ENCODE data around the gene CCDC87.
"Not testable (repeated sequence)": the region's sequence is repeated elsewhere in the genome, so short reads cannot be mapped to it uniquely, and the experiment has no call there.

The CCDC87 gene

GRCh38 chr11:66614073-66614472, 21.2 kb upstream of the CCDC87 start:
- DNase-seq: no peak

DNA sequence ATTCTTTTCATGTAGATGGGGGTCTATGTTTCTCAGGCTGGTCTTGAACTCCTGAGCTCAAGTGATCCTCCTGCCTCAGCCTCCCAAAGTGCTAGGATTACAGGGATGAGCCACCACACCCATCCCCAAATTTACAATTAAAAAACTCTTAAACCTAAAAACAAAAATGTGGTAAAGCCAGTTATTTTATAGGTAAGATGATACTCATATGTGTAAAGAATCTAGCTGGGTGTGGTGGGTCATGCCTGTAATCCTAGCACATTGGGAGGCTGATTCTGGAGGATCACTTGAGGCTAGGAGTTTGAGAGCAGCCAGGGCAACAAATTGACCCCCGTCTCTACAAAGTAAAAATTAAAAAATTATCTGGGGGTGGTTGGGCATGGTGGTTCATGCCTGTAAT, 19.6 kb upstream of the CCDC87 start:
- no peak for DNase-seq

DNA sequence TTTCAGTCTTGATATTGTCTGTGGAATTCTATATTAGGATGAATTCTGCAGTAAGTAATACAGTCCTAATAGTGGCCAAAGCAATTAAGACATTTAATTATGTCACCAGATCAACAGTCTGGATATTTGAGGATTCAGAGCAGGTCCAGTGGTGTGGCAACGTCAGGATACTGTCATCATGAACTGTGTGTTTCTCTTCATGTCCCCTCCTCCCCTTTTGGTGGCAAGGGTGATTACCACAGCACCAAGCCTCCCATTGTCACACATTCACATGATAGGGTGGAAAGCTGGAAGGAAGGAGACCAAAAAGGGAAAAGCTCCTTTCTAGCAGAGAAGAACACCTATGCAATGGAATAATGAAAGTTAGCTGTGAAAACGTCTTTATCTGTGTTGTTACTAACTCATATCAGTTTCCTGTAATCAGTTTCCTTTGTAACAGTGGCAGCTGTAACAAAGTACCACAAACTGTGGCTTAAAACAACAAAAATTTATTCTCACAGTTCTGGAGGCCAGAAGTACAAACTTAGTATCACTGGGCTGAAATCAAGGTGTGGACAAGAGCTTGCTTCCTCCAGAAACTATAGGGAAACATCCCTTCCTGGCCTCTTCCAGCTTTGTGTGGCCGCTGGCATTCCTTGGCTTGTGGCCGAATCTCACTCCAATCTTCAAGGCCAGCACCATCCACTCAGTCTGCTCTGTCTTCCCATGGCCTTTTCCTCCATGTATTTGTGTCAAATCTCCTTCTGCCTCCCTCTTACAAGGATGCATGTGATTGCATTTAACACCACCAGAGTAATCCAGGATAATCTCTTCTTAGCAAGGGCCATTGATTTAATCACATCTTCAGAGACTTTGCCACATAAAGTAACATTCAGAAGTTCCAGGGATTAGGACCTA, 17.1 kb upstream of the CCDC87 start:
- DNase-seq: no peak

DNA sequence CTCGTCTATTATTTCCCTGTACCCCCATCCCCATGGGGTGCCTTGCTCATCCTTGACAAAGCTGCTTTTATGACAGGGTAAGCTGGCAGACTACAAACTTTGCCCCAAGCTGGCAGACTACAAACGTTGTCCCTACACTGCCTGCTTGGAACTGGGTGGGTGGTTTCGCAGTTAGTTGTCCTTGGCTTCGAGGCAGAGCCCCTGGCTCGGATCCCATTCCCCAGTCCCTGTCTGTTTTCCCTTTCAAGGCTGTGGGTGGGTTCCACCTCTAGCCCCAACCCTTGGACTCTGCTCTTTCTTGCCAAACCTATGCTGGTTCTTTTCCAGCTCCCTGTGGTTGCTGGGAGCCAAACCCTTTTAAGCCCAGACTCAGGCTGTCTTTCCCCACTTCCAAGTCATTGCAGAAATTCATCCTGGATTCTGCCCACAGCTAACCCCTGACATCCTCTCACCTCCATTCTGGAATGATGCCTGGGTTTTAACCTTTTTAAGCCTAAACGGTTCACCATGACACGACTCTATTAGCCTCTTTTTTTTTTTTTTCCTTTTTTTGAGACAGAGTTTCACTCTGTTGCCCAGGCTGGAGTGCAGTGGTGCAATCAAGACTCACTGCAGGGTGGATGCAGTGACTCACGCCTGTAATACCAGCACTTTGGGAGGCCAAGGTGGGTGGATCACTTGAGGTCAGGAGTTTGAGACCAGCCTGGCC, 14.4 kb upstream of the CCDC87 start:
- DNase-seq: no peak

DNA sequence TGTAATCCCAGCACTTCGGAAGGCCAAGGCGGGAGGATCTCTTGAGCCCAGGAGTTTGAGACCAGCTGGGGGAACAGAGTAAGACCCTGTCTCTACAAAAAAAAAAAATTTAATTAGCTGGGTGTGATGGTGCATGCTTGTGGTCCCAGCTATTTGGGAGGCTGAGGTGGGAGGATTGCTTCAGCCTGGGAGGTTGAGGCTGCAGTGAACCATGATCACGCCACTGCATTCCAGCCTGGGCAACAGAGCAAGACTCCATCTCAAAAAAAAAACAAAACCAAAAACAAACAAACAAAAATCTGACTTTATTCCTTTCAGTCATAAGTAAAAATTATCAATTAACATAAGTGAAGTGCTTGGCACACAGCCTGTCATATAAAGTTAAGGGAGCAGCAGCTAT, 13.7 kb upstream of the CCDC87 start:
- not testable (repeated sequence) for DNase-seq

DNA sequence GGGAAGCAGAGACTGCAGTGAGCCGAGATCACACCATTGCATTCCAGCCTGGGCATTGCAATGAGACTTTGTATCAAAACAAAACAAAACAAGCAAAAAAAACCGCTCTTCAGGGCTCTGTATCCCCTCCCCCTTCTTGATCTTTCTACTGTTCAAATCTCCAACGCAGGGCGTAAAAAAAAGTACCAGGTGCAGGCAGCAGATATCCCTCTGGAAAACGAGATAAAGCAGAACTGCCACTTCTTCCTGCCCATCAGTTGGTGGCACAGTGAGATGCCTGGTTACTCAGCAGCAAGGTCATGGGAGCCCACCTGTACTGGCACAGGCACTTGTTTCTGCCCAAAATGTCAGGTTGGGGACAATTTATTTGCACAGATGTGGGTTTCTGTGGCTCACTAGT, 11.3 kb upstream of the CCDC87 start:
- DNase-seq: no peak

- DNase-seq: no peak
Measured at GRCh38 chr11:66603072-66603471, 10.2 kb upstream of the CCDC87 start.

DNA sequence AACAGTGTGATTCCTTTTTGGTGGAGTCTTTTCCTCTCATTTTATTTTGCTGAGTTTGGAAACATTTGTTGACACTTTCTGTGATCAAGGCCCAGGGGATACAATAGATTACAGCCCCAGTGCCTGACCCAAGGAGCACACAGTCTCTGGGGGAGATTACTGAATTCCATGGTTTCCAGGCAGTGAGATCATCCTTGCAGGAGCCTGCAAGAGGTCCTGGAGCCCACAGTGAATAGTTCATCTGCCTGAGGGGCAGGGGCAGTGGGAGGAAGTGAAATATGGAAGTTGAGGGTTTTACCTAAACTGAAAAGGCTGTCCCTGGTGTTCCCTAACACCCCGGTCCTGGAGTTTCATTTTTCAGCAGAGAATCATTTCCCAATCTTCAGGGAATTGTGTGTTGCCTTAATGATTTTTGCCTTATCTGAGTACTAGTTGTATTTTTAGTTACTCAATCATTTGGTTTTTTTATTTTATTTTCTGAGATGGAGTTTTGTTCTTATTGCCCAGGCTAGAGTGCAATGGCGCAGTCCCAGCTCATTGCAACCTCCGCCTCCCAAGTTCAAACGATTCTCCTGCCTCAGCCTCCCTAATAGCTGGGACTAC, 7.9 kb upstream of the CCDC87 start:
- DNase-seq: no peak

DNA sequence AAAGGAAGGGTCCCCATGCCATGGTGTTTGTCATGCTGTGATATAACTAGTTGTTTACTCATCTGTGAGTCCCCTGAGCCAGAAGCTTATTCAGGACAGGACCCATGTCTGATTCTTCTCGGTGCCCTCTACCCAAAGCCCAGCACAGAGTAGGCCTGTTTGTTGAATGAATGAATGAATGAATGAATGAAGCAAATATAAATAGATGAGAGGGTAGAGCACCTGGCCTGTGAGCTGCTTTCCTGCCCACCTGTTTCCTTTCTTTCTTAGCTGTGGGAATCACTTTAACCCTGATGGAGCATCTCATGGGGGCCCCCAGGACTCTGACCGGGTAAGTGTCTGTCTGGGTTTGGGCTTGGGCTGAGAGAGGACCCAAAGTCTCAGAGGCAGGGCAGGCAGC, 7.4 kb upstream of the CCDC87 start:
- no peak for DNase-seq

- peak in 1 of 2 experiments; percentile 20 for DNase-seq
Measured at GRCh38 chr11:66598993-66599392, 6.1 kb upstream of the CCDC87 start.

DNA sequence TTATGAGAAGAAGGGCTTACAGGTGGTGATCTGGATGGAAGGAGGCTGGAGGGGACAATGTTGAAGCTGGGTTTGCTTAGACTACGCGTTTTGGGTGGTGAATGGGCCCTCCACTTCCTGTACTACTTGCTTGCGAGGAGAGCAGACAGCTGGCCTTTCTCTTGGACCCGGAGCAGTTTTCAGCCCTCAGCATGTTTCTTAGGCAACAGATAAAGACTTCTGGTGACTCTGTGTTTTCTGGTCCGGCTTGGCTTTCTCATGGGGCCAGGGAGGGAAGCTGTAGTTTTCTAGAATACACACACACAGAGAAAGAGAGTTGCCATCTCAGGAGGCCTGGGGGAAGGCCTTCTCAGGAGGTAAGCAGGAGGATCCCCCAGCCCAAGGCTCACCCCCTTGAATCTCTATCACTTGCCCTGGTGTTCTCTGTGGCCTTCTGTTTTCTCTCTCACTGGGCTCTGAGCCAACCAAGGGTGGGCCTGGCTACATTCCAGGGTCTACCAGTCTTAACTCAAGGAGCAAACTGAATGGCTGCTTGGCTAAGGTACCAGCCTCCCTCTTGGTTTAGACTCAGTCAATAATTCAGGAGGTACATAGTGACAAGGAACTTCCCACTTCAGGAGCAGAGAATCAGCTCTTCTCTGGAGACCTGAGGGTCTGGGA, 2.5 kb upstream of the CCDC87 start:
- DNase-seq: no peak

DNA sequence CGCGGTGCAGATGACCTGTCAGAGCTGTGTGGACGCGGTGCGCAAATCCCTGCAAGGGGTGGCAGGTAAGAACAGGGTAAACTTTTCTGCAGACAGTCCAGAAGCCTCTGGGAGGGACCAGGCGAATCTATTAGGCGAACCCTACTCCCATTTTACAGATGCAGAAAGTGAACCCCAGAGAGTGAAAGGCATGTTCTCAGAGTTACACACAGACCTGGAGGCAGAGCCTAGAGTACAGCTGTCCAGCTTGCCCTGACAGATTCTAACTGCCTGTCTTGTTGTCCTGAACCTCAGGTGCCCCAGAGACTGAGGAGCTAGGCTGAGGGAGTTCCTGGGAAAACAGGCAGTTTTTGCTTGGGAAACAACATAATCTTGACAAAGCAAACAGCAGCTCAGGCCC, 787 bp upstream of the CCDC87 start:
- no peak for DNase-seq

GRCh38 chr11:66593303-66593635, 406 bp upstream of the CCDC87 start:
- DNase-seq: no peak

DNA sequence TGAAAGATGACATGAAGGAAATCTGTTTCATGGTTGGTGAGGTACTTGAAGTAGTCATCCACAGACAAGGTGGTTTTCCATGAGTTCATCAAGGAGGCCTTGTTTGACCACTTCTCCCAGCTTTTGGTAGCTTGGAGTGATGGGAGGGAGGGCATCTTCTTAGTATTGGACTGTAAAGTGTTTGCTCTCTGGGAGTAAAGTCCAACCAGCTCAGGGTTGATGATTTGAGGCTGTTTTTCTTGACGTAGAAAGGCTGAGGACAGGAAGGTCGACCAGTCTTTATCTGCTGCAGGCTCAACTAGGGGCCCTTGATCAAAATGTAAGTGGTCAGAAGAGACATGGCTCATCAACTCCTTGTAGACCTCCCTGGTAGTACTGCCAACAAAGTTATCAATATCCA, 1.7 kb downstream of the CCDC87 start:
- no peak for DNase-seq

- no peak for DNase-seq
Measured at GRCh38 chr11:66589996-66590675, 2.7 kb downstream of the CCDC87 start.

- DNase-seq: not testable (repeated sequence)
Measured at GRCh38 chr11:66589315-66589714, 3.5 kb downstream of the CCDC87 start.

- DNase-seq: no peak
Measured at GRCh38 chr11:66586136-66586535, 6.7 kb downstream of the CCDC87 start.

DNA sequence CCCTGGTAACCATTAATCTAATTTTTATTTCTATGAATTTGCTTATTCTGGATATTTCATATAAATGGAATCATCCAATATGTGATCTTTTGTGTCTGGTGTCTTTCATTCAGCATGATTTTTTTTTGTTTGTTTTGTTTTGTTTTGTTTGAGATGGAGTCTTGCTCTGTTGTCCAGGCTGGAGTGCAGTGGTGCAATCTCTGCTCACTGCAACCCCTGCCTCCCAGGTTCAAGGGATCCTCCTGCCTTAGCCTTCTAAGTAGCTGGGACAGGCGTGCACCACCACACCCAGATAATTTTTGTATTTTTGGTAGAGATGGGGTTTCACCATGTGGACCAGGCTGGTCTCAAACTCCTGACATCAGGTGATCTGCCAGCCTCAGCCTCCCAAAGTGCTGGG, 7.4 kb downstream of the CCDC87 start:
- DNase-seq: not testable (repeated sequence)

DNA sequence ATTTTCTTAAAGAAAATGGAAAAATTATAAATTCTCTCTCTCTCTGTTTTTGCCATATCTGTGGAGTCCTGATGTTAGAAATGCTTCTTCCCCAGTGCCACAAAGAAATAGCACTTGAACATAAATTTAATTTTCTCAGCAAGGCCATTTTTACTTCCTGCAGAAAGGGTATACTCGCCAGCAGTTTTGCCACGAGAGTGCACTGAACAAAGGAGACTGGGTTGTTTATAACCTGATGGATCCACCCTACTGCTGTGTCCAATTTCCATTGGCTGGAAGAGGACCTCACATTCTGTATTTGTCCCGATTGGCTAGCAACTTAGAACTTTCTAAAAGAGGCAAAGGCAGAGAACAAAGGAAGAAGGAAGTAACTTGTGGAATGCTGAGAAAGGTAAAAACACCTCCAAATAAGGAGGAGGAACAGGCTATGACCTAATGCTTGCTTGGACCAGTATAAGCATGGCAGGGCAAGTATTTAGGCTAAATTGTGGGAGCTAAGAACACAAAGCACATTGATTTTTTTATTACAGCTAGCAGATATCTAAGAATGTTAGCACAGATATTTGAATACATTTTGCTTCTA, 10.2 kb downstream of the CCDC87 start:
- not testable (repeated sequence) for DNase-seq

- no peak for DNase-seq
Measured at GRCh38 chr11:66581261-66581660, 11.6 kb downstream of the CCDC87 start.

- DNase-seq: no peak
Measured at GRCh38 chr11:66580803-66581202, 12.1 kb downstream of the CCDC87 start.

- DNase-seq: no peak
Measured at GRCh38 chr11:66579017-66579606, 13.8 kb downstream of the CCDC87 start.

All from cerebellar nuclear complex (tissue), 1 donor.